GM18505 (cell line): ENCODE data around the gene FSIP1.

Experiments used
- ATAC-seq: cut with Tn5 transposase; IDR thresholded peaks from one replicate; pipeline ENCODE4 v1.9.1; 2021; ENCODE audit not compliant: unreplicated experiment
- POLR2A ChIP-seq: IDR thresholded peaks from 4 replicates; pipeline ENCODE4 v1.6.1; 2011; ENCODE audit warnings: borderline replicate concordance; ENCODE audit not compliant: insufficient read depth, insufficient read length; ENCODE audit errors: extremely low read depth

Gene FSIP1

GRCh38 chr15:39736412-39737195, 46.0 kb downstream of the FSIP1 start:
- no peak for ATAC-seq
- no peak for TF ChIP-seq POLR2A

GRCh38 chr15:39735120-39735717, 47.4 kb downstream of the FSIP1 start:
- no peak for TF ChIP-seq POLR2A
- ATAC-seq = no peak

- TF ChIP-seq POLR2A = no peak
- ATAC-seq = no peak
Measured at GRCh38 chr15:39731266-39731665, 51.4 kb downstream of the FSIP1 start.

- TF ChIP-seq POLR2A = no peak
Measured at GRCh38 chr15:39730552-39730951, 52.1 kb downstream of the FSIP1 start.

GRCh38 chr15:39729500-39729899, 53.1 kb downstream of the FSIP1 start:
- no peak for ATAC-seq
- no peak for TF ChIP-seq POLR2A

More at GRCh38 chr15:39730552-39730951, 52.1 kb downstream of the FSIP1 start:
- ATAC-seq = no peak

- no peak for TF ChIP-seq POLR2A
- no peak for ATAC-seq
Measured at GRCh38 chr15:39728845-39729244, 53.8 kb downstream of the FSIP1 start.

GRCh38 chr15:39721893-39722292, 60.7 kb downstream of the FSIP1 start:
- ATAC-seq = no peak
- TF ChIP-seq POLR2A = no peak

- TF ChIP-seq POLR2A = no peak
- no peak for ATAC-seq
Measured at GRCh38 chr15:39720621-39721611, 61.7 kb downstream of the FSIP1 start.

- TF ChIP-seq POLR2A = no peak
- ATAC-seq = no peak
Measured at GRCh38 chr15:39720081-39720480, 62.6 kb downstream of the FSIP1 start.

GRCh38 chr15:39719109-39719508, 63.5 kb downstream of the FSIP1 start:
- no peak for ATAC-seq
- no peak for TF ChIP-seq POLR2A

- no peak for ATAC-seq
- TF ChIP-seq POLR2A = no peak
Measured at GRCh38 chr15:39717134-39717533, 65.5 kb downstream of the FSIP1 start.

GRCh38 chr15:39714251-39714650, 68.4 kb downstream of the FSIP1 start:
- TF ChIP-seq POLR2A = no peak
- no peak for ATAC-seq

- no peak for TF ChIP-seq POLR2A
Measured at GRCh38 chr15:39713846-39714245, 68.8 kb downstream of the FSIP1 start.

More at GRCh38 chr15:39713846-39714245, 68.8 kb downstream of the FSIP1 start:
- no peak for ATAC-seq
